T-helper 1 cell (primary cell): Measurements from ENCODE around the gene DDX31.
A peak's percentile ranks its signal among the peaks of the same experiment; 100 is the strongest.
"Not testable (repeated sequence)": the region's sequence is repeated elsewhere in the genome, so short reads cannot be mapped to it uniquely, and the experiment has no call there.

Experiments used
- DNase-seq, 5 donors: peaks; one replicate each; pipeline ENCODE4 v3.0.0-alpha.2; 2012 to 2020

Gene DDX31

GRCh38 chr9:132575811-132576210 lies 94.0 kb downstream of the DDX31 start:
- no peak for DNase-seq

GRCh38 chr9:132575005-132575609 lies 94.7 kb downstream of the DDX31 start:
- DNase-seq, result peak in 4 of 5 donors; percentile 18 to 31 (median 26)

DNA sequence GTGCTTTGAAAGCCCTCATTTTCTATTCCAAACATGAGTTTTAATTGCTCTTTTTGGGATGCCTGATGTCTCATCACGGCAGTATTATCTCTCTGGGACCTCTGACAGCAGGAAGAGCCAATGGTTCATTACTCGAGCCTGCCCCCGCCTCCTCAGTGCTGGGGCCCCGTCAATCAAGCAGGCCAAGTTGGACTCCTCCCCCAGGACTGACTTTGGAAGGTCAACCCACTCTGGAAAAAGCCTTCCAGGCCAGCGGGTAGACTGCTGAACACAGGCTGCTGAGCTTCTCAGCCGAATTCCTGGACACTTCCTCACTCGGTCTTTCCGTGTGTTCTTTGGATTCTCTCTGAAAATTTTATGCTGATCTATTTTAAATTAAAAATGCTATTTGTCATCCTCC lies 96.9 kb downstream of the DDX31 start:
- no peak for DNase-seq

DNA sequence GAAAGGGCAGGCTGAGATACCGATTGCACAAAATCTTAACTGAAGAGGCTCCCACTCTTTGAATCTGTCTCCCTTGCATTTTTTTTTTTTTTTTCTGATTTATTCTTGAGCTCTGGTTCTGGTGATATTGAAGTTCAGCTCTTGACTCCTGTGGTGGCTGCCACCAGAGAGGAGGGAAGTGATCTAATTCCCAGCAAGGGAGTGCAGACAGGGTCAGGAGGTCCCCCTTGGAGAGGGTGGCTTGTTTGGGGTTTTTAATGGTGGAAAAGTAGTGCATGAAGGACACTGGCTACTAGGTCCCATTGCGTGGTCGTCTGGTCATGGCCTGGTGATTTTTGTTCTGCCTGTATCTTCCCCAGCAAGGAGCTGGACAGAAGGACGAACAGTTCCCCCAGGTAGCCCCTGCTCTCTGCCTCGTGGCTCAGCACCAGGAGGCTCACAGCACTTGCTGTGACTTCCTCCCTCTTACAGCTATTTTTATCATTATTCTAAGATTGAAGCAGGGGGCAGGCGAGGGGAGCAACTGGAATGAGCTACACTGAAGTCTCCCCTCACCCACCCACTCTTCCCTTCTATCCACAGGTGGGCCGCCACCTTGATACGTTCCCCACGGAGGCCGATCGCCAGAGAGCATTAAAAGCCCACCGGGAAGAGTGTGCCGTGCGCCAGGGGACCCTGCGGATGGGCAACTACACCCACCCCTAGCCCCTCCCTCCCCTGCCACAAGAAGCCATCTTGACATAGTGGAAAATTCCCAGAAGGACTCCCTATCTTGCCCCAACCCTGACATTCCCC lies 97.8 kb downstream of the DDX31 start:
- DNase-seq, result no peak

DNA sequence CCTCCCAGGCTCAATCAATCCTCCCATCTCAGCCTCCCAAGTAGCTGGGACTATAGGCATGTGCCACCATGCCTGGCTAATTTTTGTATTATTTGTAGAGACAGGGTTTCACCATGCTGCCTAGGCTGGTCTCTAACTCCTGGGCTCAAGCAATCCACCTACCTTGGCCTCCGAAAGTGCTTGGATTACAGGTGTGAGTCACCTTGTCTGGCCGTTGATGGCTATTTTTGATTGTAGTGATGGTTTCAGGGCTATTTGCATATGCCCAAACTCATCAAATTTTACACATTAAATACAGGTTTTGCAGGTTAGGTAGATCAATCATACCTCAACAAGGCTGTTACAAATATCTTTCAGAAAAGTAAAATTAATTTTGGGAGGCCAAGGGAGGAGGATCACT lies 101.0 kb downstream of the DDX31 start:
- not testable (repeated sequence) for DNase-seq

GRCh38 chr9:132564526-132564925 lies 105.3 kb downstream of the DDX31 start:
- no peak for DNase-seq

- no peak for DNase-seq
Observed at GRCh38 chr9:132562306-132562573, 107.5 kb downstream of the DDX31 start.

- DNase-seq, result no peak
Observed at GRCh38 chr9:132560616-132561202, 109.1 kb downstream of the DDX31 start.

DNA sequence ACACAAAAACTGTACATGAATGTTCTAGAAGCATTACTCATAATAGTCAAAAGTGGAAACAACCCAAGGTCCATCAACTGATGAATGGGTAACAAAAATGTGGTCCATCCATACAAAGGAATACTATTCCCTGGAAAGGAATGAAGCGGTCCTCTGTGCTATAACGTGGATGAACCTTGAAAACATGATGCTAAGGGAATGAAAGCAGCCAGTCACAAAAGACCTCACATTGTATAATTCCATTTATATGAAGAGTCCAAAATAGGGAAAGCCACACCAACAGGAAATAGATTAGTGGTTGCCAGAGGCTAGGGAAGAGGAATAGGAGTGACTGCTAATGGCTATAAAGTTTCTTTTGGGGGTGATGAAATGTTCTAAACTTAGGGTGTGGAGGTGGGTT lies 110.1 kb downstream of the DDX31 start:
- DNase-seq, result no peak

GRCh38 chr9:132557159-132557558 lies 112.6 kb downstream of the DDX31 start:
- no peak for DNase-seq

DNA sequence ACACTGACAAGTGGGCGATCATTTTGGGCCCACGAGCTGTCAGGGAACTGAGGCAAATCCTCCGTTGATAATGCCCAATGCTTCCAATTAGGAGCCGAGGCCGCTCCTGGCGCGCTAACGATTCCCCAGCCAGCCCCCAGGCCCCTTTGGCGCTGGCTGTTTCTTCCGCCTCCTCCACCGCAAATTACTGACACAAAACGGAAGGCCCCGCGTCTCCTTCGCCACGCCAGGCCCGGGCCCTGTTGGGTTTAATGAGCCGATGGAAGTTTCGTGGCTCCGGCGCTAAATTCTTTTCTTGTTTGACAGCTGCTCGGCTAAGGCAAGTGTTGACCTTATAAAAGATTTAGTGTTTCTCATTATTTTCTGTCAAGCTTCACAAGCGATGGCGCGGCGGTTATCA lies 113.1 kb downstream of the DDX31 start:
- DNase-seq, result no peak

DNA sequence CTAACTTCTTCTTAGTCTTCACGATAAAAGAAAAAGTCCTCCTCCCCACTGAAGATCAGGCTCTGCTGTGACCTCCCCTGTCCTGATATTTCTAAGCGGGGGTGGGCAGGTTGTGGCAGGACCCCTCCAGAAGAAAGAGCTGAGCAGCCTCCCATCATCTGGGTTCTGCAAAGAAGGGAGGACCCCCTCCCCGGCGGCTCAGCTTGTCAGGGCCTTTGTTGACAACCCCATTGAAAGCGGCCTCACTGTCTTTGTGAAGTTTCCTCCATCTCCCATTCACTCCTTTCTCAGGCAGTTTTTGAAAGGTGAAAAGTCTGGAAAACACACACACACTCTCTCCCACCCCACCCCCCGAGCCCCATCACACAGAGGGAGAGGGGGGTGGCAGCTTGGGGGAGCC lies 113.5 kb downstream of the DDX31 start:
- no peak for DNase-seq

- DNase-seq, result no peak
Observed at GRCh38 chr9:132555528-132555927, 114.3 kb downstream of the DDX31 start.

GRCh38 chr9:132554755-132555154 lies 115.0 kb downstream of the DDX31 start:
- DNase-seq, result no peak

- no peak for DNase-seq
Observed at GRCh38 chr9:132552041-132552440, 117.7 kb downstream of the DDX31 start.

DNA sequence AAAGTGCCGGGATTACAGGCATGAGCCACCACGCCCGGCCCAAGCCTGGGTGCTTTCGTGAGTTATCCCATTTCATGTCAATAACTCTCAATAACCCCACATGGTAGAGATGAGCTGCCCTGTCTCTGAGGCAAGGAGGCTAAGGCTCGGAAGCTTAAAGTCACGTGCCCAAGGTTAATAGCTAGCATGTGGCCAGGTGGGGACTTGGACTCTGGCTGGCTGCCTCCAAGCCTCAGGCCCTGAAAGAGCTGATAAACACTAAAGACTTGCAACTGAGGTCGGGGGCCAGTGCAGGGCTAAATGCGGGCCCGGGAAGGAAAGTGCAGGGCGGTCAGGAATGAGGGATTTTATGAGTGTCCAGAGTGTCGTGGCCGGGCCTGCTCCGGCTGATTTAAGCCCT lies 118.2 kb downstream of the DDX31 start:
- no peak for DNase-seq

- no peak for DNase-seq
Observed at GRCh38 chr9:132548751-132549640, 120.8 kb downstream of the DDX31 start.

DNA sequence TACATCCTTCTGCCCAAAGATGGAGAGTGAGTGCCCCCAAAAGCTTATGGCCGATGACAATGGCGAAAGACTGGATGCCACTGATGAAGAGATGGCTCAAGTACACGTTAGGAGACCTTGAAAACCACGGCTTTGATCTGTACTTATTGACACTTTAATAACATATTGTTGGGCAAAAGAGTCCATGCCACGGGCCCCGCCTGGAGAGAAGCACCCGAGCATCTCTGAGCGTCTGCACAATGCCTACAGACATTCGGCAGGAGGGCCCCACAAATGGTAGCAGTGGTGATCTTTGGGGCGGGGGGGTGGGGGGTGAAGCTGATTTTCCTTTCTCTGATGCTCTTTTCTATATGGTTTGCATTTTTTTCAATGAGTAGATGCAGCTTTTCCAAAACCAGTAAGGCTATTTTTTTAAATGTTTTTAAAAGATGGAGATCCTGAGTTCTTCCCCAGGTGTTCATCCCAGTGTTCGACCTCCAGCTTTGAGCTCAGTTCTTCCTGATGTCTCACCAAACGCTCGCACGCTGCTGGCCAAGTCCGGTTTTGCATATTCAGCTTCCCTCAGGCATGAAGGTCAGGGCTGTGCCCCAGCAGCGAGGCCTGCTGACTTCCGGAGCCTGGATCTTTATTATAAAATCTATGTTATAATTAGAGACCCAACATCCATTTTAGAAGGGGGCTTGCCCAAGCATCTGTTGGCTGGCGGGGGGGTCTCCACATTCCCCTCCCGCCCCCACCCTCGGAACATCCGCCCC lies 121.6 kb downstream of the DDX31 start:
- DNase-seq, result no peak

GRCh38 chr9:132547436-132547835 lies 122.3 kb downstream of the DDX31 start:
- no peak for DNase-seq

DNA sequence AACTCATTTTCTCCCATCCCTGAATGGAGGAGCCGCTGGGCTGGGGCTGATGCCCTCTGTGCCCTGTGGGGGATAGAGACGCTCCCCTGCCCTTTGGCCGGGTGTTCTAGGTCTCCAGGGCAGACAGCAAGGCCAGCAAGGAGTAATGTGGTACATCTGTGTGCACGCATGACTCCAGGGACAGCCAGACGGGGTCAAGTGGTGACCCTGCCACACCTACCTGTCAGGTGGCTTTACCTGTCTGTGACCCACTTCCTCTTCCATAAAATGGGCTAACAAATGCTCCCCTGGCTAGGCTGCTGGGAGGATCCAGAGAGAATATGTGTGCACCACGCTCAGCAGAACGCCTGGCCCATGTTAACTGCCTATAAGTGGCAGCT lies 122.7 kb downstream of the DDX31 start:
- no peak for DNase-seq

GRCh38 chr9:132546148-132547051 lies 123.4 kb downstream of the DDX31 start:
- DNase-seq, result no peak

- no peak for DNase-seq
Observed at GRCh38 chr9:132545578-132545977, 124.2 kb downstream of the DDX31 start.
